Sciatic nerve (tissue), 2 donors: ENCODE data around the gene BOC. TPM values are rescaled to one million over a fixed set of nuclear protein-coding genes. Genes with fewer than 3 reads are reported as not detected.

Source experiments
- ATAC-seq: fragments of 200-7000 bp; cut with Tn5 transposase; one replicate; pipeline ENCODE4 v1.9.1; 2020; ENCODE audit warnings: mild to moderate bottlenecking, moderate library complexity
- DNase-seq: peaks from one replicate; pipeline ENCODE4 v3.0.0-alpha.2; 2020; ENCODE audit warnings: low spot score
- intact Hi-C: fragments of 100-400 bp; cut with DNase I; formaldehyde crosslinking; loops from one replicate; pipeline ENCODE4 v1.14.2; 2022
- total RNA-seq: library from RNA; stranded (reverse); fragmentation: NEBNext Ultra II Directional; extraction: Animal tissue kit (Norgen Biotek cat#: 25700); gene quantifications from one replicate; pipeline ENCODE4 v1.2.1, GENCODE V29; 2021
- donor health status: DM: no; HTN: no; CAD: no.
- donor health status: DM: no; HTN: no; CAD: no.

The BOC gene
- total RNA-seq, 1 donor from 2014 or later: 114 TPM

GRCh38 chr3:113218681-113219045 lies 7.3 kb downstream of the BOC start:
- intact Hi-C loops: no loop called here
- DNase-seq (no peak), ATAC-seq (no peak)

GRCh38 chr3:113219605-113220300 lies 8.4 kb downstream of the BOC start:
- intact Hi-C loops: no loop called here
- ATAC-seq (no peak), DNase-seq (no peak)

GRCh38 chr3:113220721-113221120 lies 9.4 kb downstream of the BOC start:
- intact Hi-C loops: no loop called here
- ATAC-seq (no peak), DNase-seq (no peak)

- ATAC-seq (no peak), DNase-seq (no peak)
- intact Hi-C loops: no loop called here
Observed at GRCh38 chr3:113221721-113222257, 10.4 kb downstream of the BOC start.

GRCh38 chr3:113222451-113223086 lies 11.2 kb downstream of the BOC start:
- intact Hi-C loops: no loop called here
- no peak for DNase-seq

GRCh38 chr3:113223475-113224281 lies 12.3 kb downstream of the BOC start:
- peak; percentile 56 for ATAC-seq
- no peak for DNase-seq
- intact Hi-C loops: no loop called here

More at GRCh38 chr3:113222451-113223086, 11.2 kb downstream of the BOC start:
- no peak for ATAC-seq

GRCh38 chr3:113225286-113225685 lies 13.9 kb downstream of the BOC start:
- DNase-seq (no peak), ATAC-seq (no peak)
- intact Hi-C loops: no loop called here

- intact Hi-C loops: no loop called here
- DNase-seq: no peak
- no peak for ATAC-seq
Observed at GRCh38 chr3:113226491-113226890, 15.1 kb downstream of the BOC start.

- intact Hi-C loops: no loop called here
- DNase-seq: no peak
- ATAC-seq: no peak
Observed at GRCh38 chr3:113227146-113227545, 15.8 kb downstream of the BOC start.

- peak; percentile 33 for ATAC-seq
- no peak for DNase-seq
- intact Hi-C loops: no loop called here
Observed at GRCh38 chr3:113228498-113229286, 17.3 kb downstream of the BOC start.

- intact Hi-C loops: no loop called here
- ATAC-seq: no peak
- no peak for DNase-seq
Observed at GRCh38 chr3:113231391-113231790, 20.0 kb downstream of the BOC start.

GRCh38 chr3:113231827-113232253 lies 20.5 kb downstream of the BOC start:
- DNase-seq (no peak), ATAC-seq (no peak)
- intact Hi-C loops: no loop called here

GRCh38 chr3:113232342-113232741 lies 21.0 kb downstream of the BOC start:
- DNase-seq (no peak), ATAC-seq (no peak)
- intact Hi-C loops: no loop called here

- ATAC-seq (no peak), DNase-seq (no peak)
- intact Hi-C loops: no loop called here
Observed at GRCh38 chr3:113233497-113233896, 22.1 kb downstream of the BOC start.

GRCh38 chr3:113234028-113234427 lies 22.7 kb downstream of the BOC start:
- ATAC-seq (no peak), DNase-seq (no peak)
- intact Hi-C loops: no loop called here

- intact Hi-C loops: no loop called here
- DNase-seq (no peak), ATAC-seq (peak; percentile 62)
Observed at GRCh38 chr3:113234688-113235260, 23.4 kb downstream of the BOC start.

- ATAC-seq (no peak), DNase-seq (no peak)
- intact Hi-C loops: no loop called here
Observed at GRCh38 chr3:113238503-113238902, 27.1 kb downstream of the BOC start.

- ATAC-seq: no peak
- DNase-seq: no peak
- intact Hi-C loops: no loop called here
Observed at GRCh38 chr3:113240841-113241240, 29.5 kb downstream of the BOC start.
